H1 (cell line): ENCODE data around the gene PCNX1. TPM values are rescaled to one million over a fixed set of nuclear protein-coding genes. Genes with fewer than 3 reads are reported as not detected.

ENCODE experiments used
- BACH1 ChIP-seq: IDR thresholded peaks from 2 replicates; pipeline ENCODE4 v1.6.1; 2012; ENCODE audit warnings: low read length, improper control_type of control experiment
- CHD2 ChIP-seq: IDR thresholded peaks from 2 replicates; pipeline ENCODE4 v1.6.1; 2012; ENCODE audit warnings: low read length, improper control_type of control experiment
- CHD7 ChIP-seq: fragments of 300-600 bp; sonication (generic); IDR thresholded peaks from 2 replicates; pipeline ENCODE4 v1.7.1; 2012; ENCODE audit warnings: low read length, moderate library complexity, mild to moderate bottlenecking, inconsistent platforms; ENCODE audit not compliant: insufficient replicate concordance
- HDAC2 ChIP-seq, 2 experiments: fragments of 300-600 bp in 1 of 2; sonication (generic) in 1 of 2; IDR thresholded peaks; 2 replicates each; pipeline ENCODE4 v1.6.1; 2011 to 2012; ENCODE audit warnings: low read depth in 2 of 2, low read length in 2 of 2, mild to moderate bottlenecking in 2 of 2, moderate library complexity in 2 of 2, borderline replicate concordance in 1 of 2, inconsistent platforms in 1 of 2
- HDAC6 ChIP-seq: IDR thresholded peaks from one replicate; pipeline ENCODE4 v1.7.1; 2012; ENCODE audit warnings: low read depth, mild to moderate bottlenecking, inconsistent platforms, low read length, moderate library complexity
- KDM4A ChIP-seq: IDR thresholded peaks from one replicate; pipeline ENCODE4 v1.7.1; 2012; ENCODE audit warnings: low read depth, mild to moderate bottlenecking, moderate library complexity, low read length, inconsistent platforms; ENCODE audit not compliant: severe bottlenecking
- KDM5A ChIP-seq: fragments of 200-600 bp; IDR thresholded peaks from 2 replicates; pipeline ENCODE4 v1.7.1; 2012; ENCODE audit warnings: mild to moderate bottlenecking, low read length, inconsistent platforms, mixed read lengths
- POLR2AphosphoS5 ChIP-seq: IDR thresholded peaks from 2 replicates; pipeline ENCODE4 v1.6.1; 2011; ENCODE audit warnings: low read depth, low read length
- SAP30 ChIP-seq: fragments of 300-600 bp; sonication (generic); IDR thresholded peaks from 2 replicates; pipeline ENCODE4 v1.7.1; 2012; ENCODE audit warnings: low read length, moderate library complexity, mild to moderate bottlenecking, inconsistent platforms; ENCODE audit not compliant: insufficient read depth, insufficient replicate concordance
- SP2 ChIP-seq: IDR thresholded peaks from 2 replicates; pipeline ENCODE4 v1.6.1; 2012; ENCODE audit warnings: mild to moderate bottlenecking, low read length, inconsistent platforms
- USF2 ChIP-seq: IDR thresholded peaks from 2 replicates; pipeline ENCODE4 v1.6.1; 2011; ENCODE audit warnings: low read length, improper control_type of control experiment
- polyA plus RNA-seq, 7 experiments: library from polyadenylated mRNA; depleted of rRNA in 3 of 7; stranded (reverse) in 5 of 7; unstranded in 2 of 7; fragments of >200 nt in 5 of 7; fragments of 200-250 nt in 2 of 7; gene quantifications; 1 replicate in 5 of 7; 2 replicates in 1 of 7; 4 replicates in 1 of 7; pipeline versions ENCODE4 v1.2.1 to v1.2.3, GENCODE V29; 2011 to 2013; ENCODE audit warnings: missing spikeins in 2 of 7, mixed read lengths in 2 of 7
- total RNA-seq: library from RNA; stranded (reverse); fragmentation: NEBNext Ultra II Directional; extraction: Animal tissue kit (Norgen Biotek cat#: 25700); gene quantifications from 2 replicates; pipeline ENCODE4 v1.2.1, GENCODE V29; 2021

The PCNX1 gene
- total and polyA plus RNA-seq, 2 of the 8 experiments (the other 6 are each of a cell fraction or from before 2014, with no cell fraction given) = 37.7 to 53.2 TPM

- TF ChIP-seq CHD7 = no peak
- no peak for TF ChIP-seq CHD2
- TF ChIP-seq POLR2AphosphoS5 = no peak
- no peak for TF ChIP-seq USF2
- TF ChIP-seq HDAC6 = no peak
- TF ChIP-seq BACH1 = no peak
- TF ChIP-seq KDM4A = no peak
- TF ChIP-seq HDAC2 (IDR thresholded peaks at IDR 0.05; ENCODE audit: borderline replicate concordance in 1 of 2, low read depth in 2 of 2, low read length in 2 of 2) = no peak
- no peak for TF ChIP-seq SP2
- TF ChIP-seq KDM5A = no peak
- no peak for TF ChIP-seq SAP30
Measured at GRCh38 chr14:70916300-70916699, 9.0 kb downstream of the PCNX1 start (continued).
